VCaP (cell line): ENCODE results near the gene PCDHA10.
"Not testable (repeated sequence)": the region's sequence is repeated elsewhere in the genome, so short reads cannot be mapped to it uniquely, and the experiment has no call there.

Experiments
- H3K27ac ChIP-seq: fragments of 450-650 bp; 2 replicates; pipeline ENCODE4 v1.5.1; 2017
- TF ChIP-seq, protein P1 (sequence below): fragments of 450-650 bp; conservative IDR thresholded peaks from 2 replicates; pipeline ENCODE4 v1.5.1; 2017; ENCODE audit warnings: mild to moderate bottlenecking, moderate library complexity

PCDHA10 gene, protein sequence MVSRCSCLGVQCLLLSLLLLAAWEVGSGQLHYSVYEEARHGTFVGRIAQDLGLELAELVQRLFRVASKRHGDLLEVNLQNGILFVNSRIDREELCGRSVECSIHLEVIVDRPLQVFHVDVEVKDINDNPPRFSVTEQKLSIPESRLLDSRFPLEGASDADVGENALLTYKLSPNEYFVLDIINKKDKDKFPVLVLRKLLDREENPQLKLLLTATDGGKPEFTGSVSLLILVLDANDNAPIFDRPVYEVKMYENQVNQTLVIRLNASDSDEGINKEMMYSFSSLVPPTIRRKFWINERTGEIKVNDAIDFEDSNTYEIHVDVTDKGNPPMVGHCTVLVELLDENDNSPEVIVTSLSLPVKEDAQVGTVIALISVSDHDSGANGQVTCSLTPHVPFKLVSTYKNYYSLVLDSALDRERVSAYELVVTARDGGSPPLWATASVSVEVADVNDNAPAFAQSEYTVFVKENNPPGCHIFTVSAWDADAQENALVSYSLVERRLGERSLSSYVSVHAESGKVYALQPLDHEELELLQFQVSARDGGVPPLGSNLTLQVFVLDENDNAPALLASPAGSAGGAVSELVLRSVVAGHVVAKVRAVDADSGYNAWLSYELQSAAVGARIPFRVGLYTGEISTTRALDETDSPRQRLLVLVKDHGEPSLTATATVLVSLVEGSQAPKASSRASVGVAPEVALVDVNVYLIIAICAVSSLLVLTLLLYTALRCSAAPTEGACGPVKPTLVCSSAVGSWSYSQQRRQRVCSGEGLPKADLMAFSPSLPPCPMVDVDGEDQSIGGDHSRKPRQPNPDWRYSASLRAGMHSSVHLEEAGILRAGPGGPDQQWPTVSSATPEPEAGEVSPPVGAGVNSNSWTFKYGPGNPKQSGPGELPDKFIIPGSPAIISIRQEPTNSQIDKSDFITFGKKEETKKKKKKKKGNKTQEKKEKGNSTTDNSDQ

DNA sequence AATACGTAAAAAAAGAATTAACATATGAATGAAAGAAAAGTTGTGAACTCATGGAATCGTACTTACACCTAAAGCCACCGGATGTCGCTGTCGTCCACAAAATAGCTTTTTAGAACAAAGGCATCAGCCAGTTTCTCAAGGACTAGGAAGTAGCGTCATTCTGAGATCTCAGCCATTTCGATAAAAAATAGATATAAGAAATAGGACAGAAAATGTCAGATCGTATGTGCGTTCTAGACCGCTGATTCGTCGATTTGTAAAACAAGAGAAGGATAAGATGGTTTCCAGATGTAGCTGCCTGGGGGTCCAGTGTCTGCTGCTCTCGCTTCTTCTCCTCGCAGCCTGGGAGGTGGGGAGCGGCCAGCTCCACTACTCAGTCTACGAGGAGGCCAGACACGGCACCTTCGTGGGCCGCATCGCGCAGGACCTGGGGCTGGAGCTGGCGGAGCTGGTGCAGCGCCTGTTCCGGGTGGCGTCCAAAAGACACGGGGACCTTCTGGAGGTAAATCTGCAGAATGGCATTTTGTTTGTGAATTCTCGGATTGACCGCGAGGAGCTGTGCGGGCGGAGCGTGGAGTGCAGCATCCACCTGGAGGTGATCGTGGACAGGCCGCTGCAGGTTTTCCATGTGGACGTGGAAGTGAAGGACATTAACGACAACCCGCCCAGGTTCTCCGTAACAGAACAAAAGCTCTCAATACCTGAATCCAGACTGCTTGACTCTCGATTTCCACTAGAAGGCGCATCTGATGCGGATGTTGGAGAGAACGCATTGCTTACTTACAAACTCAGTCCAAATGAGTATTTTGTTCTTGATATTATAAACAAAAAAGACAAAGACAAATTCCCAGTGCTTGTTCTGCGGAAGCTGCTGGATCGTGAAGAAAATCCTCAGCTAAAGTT, at the start of gene PCDHA10:
Gene PCDHA10 (plus strand): TSS at position 126 of the 903 bp plus-strand sequence. CDS start 152 bp downstream, at position 278.
- no peak within 1 kb of the TSS for H3K27ac ChIP-seq
- TF ChIP-seq, protein P1, sequence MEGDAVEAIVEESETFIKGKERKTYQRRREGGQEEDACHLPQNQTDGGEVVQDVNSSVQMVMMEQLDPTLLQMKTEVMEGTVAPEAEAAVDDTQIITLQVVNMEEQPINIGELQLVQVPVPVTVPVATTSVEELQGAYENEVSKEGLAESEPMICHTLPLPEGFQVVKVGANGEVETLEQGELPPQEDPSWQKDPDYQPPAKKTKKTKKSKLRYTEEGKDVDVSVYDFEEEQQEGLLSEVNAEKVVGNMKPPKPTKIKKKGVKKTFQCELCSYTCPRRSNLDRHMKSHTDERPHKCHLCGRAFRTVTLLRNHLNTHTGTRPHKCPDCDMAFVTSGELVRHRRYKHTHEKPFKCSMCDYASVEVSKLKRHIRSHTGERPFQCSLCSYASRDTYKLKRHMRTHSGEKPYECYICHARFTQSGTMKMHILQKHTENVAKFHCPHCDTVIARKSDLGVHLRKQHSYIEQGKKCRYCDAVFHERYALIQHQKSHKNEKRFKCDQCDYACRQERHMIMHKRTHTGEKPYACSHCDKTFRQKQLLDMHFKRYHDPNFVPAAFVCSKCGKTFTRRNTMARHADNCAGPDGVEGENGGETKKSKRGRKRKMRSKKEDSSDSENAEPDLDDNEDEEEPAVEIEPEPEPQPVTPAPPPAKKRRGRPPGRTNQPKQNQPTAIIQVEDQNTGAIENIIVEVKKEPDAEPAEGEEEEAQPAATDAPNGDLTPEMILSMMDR = no peak

DNA sequence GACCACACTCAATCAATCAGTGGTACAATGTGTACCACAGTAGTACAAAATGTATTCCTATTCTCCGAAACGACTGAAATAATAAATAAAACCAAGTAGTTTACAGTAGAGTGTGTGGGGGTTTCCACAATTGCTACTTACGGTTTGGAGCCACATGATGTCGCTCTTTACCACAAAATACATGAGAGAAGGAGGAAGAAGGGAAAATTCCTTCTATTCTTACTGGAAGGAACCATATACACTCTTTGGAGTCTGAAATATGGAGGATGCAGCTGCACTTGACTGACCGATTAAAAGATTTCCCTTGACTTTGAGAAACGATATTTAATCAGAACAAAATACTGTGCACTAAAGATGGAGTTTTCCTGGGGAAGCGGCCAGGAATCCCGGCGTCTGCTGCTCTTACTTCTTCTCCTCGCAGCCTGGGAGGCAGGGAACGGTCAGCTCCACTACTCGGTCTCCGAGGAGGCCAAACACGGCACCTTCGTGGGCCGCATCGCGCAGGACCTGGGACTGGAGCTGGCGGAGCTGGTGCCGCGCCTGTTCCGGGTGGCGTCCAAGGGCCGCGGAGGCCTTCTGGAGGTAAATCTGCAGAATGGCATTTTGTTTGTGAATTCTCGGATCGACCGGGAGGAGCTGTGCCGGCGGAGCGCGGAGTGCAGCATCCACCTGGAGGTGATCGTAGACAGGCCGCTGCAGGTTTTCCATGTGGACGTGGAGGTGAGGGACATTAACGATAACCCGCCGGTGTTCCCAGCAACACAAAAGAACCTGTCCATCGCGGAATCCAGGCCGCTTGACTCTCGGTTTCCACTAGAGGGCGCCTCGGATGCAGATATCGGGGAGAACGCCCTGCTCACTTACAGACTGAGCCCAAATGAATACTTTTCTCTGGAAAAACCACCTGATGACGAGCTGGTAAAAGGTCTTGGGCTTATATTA, 48.6 kb upstream of the PCDHA10 start, which contains the start of gene PCDHA4:
Gene PCDHA4 (plus strand): TSS at position 235 of the 942 bp plus-strand sequence.
- TF ChIP-seq, protein P1 = peak; percentile 42
- no peak within 1 kb of the TSS for H3K27ac ChIP-seq

DNA sequence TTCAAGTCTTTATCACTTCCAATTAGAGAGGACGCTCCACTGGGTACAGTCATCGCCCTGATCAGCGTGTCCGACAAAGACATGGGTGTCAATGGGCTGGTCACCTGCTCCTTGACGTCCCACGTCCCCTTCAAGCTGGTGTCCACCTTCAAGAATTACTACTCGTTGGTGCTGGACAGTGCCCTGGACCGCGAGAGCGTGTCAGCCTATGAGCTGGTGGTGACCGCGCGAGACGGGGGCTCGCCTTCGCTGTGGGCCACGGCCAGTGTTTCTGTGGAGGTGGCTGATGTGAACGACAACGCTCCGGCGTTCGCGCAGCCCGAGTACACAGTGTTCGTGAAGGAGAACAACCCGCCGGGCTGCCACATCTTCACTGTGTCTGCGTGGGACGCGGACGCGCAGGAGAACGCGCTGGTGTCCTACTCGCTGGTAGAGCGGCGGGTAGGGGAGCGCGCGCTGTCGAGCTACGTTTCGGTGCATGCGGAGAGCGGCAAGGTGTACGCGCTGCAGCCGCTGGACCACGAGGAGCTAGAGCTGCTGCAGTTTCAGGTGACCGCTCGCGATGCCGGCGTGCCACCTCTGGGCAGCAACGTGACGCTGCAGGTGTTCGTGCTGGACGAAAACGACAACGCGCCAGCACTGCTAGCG, 47.3 kb upstream of the PCDHA10 start:
- H3K27ac ChIP-seq = not testable (repeated sequence)

DNA sequence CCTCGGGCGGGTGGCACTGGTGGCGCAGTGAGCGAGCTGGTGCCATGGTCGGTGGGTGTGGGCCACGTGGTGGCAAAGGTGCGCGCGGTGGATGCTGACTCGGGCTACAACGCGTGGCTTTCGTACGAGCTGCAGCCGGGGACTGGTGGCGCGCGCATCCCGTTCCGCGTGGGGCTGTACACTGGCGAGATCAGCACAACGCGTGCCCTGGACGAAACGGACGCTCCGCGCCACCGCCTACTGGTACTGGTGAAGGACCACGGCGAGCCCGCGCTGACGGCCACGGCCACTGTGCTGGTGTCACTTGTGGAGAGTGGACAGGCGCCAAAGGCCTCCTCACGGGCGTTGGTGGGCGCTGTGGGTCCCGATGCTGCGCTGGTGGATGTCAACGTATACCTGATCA, 46.8 kb upstream of the PCDHA10 start:
- TF ChIP-seq, protein P1 = no peak
- no peak overlapping the region for H3K27ac ChIP-seq

DNA sequence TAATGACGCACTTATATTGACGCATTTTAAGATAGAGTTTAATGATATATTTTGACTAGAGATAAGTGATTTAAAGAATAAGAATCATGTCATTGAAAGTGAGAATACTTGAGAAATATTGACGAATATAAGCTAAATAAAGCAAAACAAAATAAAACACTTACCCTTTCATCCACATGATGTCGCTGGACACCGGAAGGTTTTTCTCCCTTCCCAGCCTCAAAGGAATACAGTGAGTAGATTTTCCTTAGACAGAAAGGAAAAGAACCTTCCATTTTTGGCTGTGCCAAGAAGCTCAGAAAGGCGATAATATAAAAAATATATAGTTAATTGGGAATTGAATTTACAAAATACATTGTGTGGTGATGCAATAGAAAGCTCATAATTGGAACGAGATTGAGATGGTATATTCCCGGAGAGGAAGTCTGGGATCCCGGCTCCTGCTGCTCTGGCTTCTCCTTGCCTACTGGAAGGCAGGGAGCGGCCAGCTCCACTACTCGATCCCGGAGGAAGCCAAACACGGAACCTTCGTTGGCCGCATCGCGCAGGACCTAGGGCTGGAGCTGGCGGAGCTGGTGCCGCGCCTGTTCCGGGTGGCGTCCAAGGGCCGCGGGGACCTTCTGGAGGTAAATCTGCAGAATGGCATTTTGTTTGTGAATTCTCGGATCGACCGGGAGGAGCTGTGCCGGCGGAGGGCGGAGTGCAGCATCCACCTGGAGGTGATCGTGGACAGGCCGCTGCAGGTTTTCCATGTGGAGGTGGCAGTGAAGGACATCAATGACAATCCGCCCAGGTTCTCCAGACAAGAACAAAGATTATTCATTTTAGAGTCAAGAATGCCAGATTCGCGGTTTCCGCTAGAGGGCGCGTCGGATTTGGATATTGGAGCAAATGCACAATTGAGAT, 34.1 kb upstream of the PCDHA10 start, which contains the start of gene PCDHA5:
Gene PCDHA5 (plus strand): TSS at position 239 of the 906 bp plus-strand sequence.
- no peak within 1 kb of the TSS for H3K27ac ChIP-seq
- TF ChIP-seq, protein P1 = peak; percentile 72

DNA sequence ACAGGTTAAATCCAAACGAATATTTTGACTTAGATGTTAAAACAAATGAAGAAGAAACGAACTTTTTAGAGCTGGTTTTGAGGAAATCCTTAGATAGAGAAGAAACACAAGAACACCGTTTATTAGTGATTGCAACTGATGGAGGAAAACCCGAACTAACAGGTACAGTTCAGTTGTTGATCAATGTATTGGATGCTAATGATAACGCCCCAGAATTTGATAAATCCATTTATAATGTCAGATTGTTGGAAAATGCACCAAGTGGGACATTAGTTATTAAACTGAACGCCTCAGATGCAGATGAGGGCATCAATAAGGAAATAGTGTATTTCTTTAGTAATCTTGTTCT, 33.4 kb upstream of the PCDHA10 start:
- no peak overlapping the region for H3K27ac ChIP-seq
- TF ChIP-seq, protein P1 = peak; percentile 24; the same call in 1 of the 2 replicates

DNA sequence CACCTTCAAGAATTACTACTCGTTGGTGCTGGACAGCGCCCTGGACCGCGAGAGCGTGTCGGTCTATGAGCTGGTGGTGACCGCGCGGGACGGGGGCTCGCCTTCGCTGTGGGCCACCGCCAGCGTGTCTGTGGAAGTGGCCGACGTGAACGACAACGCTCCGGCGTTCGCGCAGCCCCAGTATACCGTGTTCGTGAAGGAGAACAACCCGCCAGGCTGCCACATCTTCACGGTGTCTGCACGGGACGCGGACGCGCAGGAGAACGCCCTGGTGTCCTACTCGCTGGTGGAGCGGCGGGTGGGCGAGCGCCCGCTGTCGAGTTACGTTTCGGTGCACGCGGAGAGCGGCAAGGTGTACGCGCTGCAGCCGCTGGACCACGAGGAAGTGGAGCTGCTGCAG, 32.7 kb upstream of the PCDHA10 start:
- H3K27ac ChIP-seq = not testable (repeated sequence)
